Neutrophil (primary cell): ENCODE results near the gene LRCH1.

Experiments used
- H3K27ac ChIP-seq: fragments of 200-600 bp; sonication (generic); 2 replicates; pipeline ENCODE4 v1.5.1; 2016; ENCODE audit warnings: mild to moderate bottlenecking, moderate library complexity
- H3K27me3 ChIP-seq: fragments of 200-600 bp; sonication (generic); 2 replicates; pipeline ENCODE4 v1.6.0; 2016; ENCODE audit warnings: mild to moderate bottlenecking
- H3K36me3 ChIP-seq: fragments of 200-600 bp; sonication (generic); 2 replicates; pipeline ENCODE4 v1.5.1; 2017
- H3K4me1 ChIP-seq, 2 experiments: fragments of 200-600 bp in 1 of 2; sonication (generic) in 1 of 2; 1 replicate in 1 of 2; 2 replicates in 1 of 2; pipeline versions ENCODE4 v1.5.1 to v1.6.1; 2013 to 2016; ENCODE audit warnings: low read depth in 1 of 2, low read length in 1 of 2, mild to moderate bottlenecking in 1 of 2, moderate library complexity in 1 of 2; ENCODE audit not compliant: control insufficient read depth in 1 of 2, insufficient read depth in 1 of 2
- H3K4me3 ChIP-seq, 2 experiments: fragments of 200-600 bp in 1 of 2; sonication (generic) in 1 of 2; 1 replicate in 1 of 2; 2 replicates in 1 of 2; pipeline ENCODE4 v1.5.1; 2013 to 2016; ENCODE audit warnings: low read depth in 1 of 2, low read length in 1 of 2, mild to moderate bottlenecking in 1 of 2, moderate library complexity in 1 of 2
- H3K9me3 ChIP-seq: fragments of 200-600 bp; sonication (generic); 2 replicates; pipeline ENCODE4 v1.5.1; 2016
- CTCF ChIP-seq: fragments of 200-600 bp; sonication (generic); IDR thresholded peaks from 2 replicates; pipeline ENCODE4 v1.5.1; 2016; ENCODE audit warnings: antibody characterized with exemption

The LRCH1 gene

DNA sequence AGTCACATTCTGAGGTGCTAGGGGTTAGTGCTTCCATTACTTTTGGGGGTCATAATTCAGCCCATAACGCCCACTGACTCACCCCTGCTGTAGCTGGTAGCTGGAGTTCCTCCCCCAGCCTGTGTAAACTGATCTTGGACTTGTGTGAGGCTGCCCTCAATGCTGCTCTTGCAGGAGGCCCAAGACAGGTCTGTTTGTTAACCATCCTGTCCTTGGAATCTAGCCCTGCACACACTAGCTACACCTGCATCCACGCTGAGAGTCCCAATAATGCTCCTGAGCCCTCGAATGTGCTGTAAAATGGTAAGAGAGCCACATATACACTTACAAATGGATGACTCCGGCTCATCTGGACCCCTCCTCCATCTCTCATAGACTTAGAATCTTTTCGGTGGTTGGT is 9.6 kb downstream of the LRCH1 start:
- Histone ChIP-seq H3K9me3 (no peaks in the 10 kb centered on the region), H3K27me3 (no peaks in the 10 kb centered on the region), H3K4me1 (no peaks in the 10 kb centered on the region), H3K27ac (no peak overlapping the region), H3K4me3 (no peak overlapping the region), H3K36me3 (no peaks in the 10 kb centered on the region)
- no peak for TF ChIP-seq CTCF

GRCh38 chr13:46565808-46566750 is 13.1 kb downstream of the LRCH1 start:
- no peaks in the 10 kb centered on the region for H3K27me3 ChIP-seq
- H3K9me3 ChIP-seq = no peaks in the 10 kb centered on the region
- H3K36me3 ChIP-seq = no peaks in the 10 kb centered on the region
- H3K4me3 ChIP-seq = no peak overlapping the region
- H3K4me1 ChIP-seq = no peaks in the 10 kb centered on the region
- no peak overlapping the region for H3K27ac ChIP-seq
- TF ChIP-seq CTCF = no peak

GRCh38 chr13:46567671-46568070 is 14.7 kb downstream of the LRCH1 start:
- H3K36me3 ChIP-seq = no peaks in the 10 kb centered on the region
- TF ChIP-seq CTCF = no peak
- no peak overlapping the region for H3K4me3 ChIP-seq
- H3K4me1 ChIP-seq = no peaks in the 10 kb centered on the region
- no peaks in the 10 kb centered on the region for H3K9me3 ChIP-seq
- no peak overlapping the region for H3K27ac ChIP-seq
- H3K27me3 ChIP-seq = no peaks in the 10 kb centered on the region

DNA sequence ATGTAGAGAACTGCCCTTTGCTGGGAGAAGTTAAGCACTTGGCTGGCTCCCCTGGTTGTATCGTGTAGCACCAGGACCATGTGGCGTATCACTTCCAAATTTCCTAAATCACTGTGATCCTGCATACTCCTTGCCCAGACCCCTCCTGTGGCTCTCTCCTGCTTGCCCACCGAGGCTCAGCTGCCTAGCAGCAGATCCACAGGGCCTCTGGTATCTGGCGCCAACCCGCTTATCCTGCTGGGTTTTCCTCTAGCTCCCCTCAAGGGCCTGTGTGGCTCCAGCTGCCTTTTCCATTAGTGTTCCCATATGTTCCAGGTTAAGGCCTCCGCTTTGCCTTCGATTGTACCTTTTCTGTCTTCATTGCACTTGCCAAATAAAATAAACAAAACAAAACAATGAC is 16.5 kb downstream of the LRCH1 start:
- H3K4me3 ChIP-seq = no peak overlapping the region
- H3K36me3 ChIP-seq = no peaks in the 10 kb centered on the region
- no peak for TF ChIP-seq CTCF
- no peaks in the 10 kb centered on the region for H3K27me3 ChIP-seq
- no peaks in the 10 kb centered on the region for H3K9me3 ChIP-seq
- H3K4me1 ChIP-seq = no peaks in the 10 kb centered on the region
- H3K27ac ChIP-seq = no peak overlapping the region

DNA sequence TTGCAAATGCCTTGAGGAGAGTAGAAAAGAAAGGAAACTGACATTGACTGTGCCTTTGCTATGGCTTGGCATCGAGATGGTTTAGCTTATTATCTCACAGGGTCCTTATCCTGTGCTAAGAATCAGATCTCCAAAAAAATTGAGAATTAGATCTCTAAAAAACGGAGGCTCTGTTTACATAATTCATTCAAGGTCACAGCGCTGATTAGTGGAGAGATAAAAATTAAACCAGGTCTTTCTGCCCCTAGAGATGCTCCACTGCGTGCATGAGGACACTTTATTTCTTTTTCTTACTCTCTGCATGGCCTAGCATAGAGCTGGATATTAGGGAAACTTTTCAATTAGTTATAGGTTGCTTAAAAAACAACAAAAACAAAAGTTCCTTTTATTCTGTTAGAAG is 17.3 kb downstream of the LRCH1 start:
- H3K9me3 ChIP-seq = no peaks in the 10 kb centered on the region
- no peak overlapping the region for H3K4me3 ChIP-seq
- H3K27ac ChIP-seq = no peak overlapping the region
- no peaks in the 10 kb centered on the region for H3K27me3 ChIP-seq
- TF ChIP-seq CTCF = no peak
- H3K36me3 ChIP-seq = no peaks in the 10 kb centered on the region
- H3K4me1 ChIP-seq = no peaks in the 10 kb centered on the region
